AG04449 (cell line): ENCODE results near the gene SUSD1.

Experiments
- CTCF ChIA-PET: fragments of 350-600 bp; formaldehyde crosslinking; extraction: SDS; loops from one replicate; lab custom pipeline; 2021; ENCODE audit warnings: antibody characterized with exemption; lab: Yijun Ruan, JAX
- POLR2A ChIA-PET: fragments of 400-600, 350-600 bp; formaldehyde crosslinking; extraction: SDS; loops from one replicate; lab custom pipeline; 2020; ENCODE audit warnings: antibody characterized with exemption, inconsistent platforms; lab: Yijun Ruan, JAX
- DNase-seq: peaks from one replicate; pipeline ENCODE4 v3.0.0-alpha.2; 2010; ENCODE audit warnings: low read depth, low spot score
- H3K4me3 ChIP-seq: 2 replicates; pipeline ENCODE4 v1.5.1; 2011; ENCODE audit warnings: low read depth, mild to moderate bottlenecking, control low read depth, low read length
- CTCF ChIP-seq: IDR thresholded peaks from one replicate; pipeline ENCODE4 v1.5.1; 2011; ENCODE audit warnings: mild to moderate bottlenecking, moderate library complexity, low read length, control low read depth, inconsistent platforms; ENCODE audit not compliant: insufficient read depth; ENCODE audit errors: missing control alignments

Gene SUSD1

DNA sequence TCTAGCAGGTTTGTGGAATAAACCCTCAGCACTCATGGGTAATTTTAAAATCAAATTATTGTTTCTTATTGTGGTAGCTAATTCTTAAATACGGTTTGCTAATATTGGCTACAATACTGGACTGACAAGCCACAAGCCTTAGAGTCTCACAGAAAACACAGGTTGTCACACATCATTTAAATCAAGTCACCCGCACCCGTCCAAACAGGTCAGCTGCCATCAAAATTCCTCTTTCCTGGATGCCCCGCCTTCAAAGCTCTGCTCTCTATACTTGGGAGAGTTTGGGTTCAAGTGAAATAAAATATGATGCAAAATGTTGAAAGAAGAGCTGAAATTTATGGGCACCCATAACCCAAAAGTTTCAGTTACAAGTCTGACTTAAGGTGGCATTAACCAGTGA lies 12.3 kb upstream of the SUSD1 start:
- H3K4me3 ChIP-seq: no peak overlapping the region
- ChIA-PET POLR2A (interaction anchor here (0.6 kb wide), 1 partner anchor 14 kb away, joined by 3 read pairs; no protein-coding TSS in a partner anchor), CTCF (no interaction called here)
- no peak for TF ChIP-seq CTCF
- DNase-seq: no peak

GRCh38 chr9:112186695-112187094 lies 11.6 kb upstream of the SUSD1 start:
- no peak for DNase-seq
- POLR2A ChIA-PET: interaction anchor here (0.6 kb wide), 1 partner anchor 13 kb away, joined by 3 read pairs; no protein-coding TSS in a partner anchor
- no peak overlapping the region for H3K4me3 ChIP-seq
- TF ChIP-seq CTCF: no peak
- CTCF ChIA-PET: no interaction called here

GRCh38 chr9:112184946-112185345 lies 9.8 kb upstream of the SUSD1 start:
- DNase-seq: no peak
- no peak for TF ChIP-seq CTCF
- ChIA-PET CTCF (interaction anchor here (1.0 to 1.5 kb wide), 2 partner anchors 9 to 88 kb away, joined by 3 to 5 read pairs; no protein-coding TSS in a partner anchor), POLR2A (no interaction called here)
- no peak overlapping the region for H3K4me3 ChIP-seq

- no peak for TF ChIP-seq CTCF
- DNase-seq: no peak
- H3K4me3 ChIP-seq: no peak overlapping the region
- POLR2A ChIA-PET: no interaction called here
- CTCF ChIA-PET: interaction anchor here (1.0 to 1.5 kb wide), 2 partner anchors 10 to 87 kb away, joined by 3 to 5 read pairs; no protein-coding TSS in a partner anchor
Observed at GRCh38 chr9:112184221-112184620, 9.1 kb upstream of the SUSD1 start.

- no peak overlapping the region for H3K4me3 ChIP-seq
- DNase-seq: no peak
- ChIA-PET POLR2A (no interaction called here), CTCF (interaction anchor here (1.2 kb wide), 1 partner anchor 182 kb away, joined by 4 read pairs; no protein-coding TSS in a partner anchor)
- no peak for TF ChIP-seq CTCF
Observed at GRCh38 chr9:112180387-112180881, 5.3 kb upstream of the SUSD1 start.

DNA sequence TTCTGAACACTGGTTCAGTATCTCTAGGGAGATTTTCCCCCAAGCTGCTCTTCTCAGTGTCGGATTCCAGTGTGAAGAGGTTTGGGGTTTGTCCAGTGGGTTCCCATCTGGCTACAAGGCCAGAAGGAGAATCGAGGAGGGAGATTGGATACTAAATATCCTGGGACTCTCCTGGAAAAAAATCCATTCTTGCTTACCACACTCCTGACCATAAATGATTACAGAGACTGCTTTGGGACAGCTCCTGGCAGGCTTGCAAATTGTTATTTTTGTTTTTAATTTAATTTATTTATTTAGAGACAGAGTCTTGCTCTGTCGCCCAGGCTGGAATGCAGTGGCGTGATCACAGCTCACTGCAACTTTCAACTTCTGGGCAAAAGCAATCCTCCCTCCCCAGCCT lies 4.7 kb upstream of the SUSD1 start:
- no peak for DNase-seq
- no peak overlapping the region for H3K4me3 ChIP-seq
- no peak for TF ChIP-seq CTCF
- ChIA-PET POLR2A (no interaction called here), CTCF (no interaction called here)
